Duodenal mucosa (tissue), 2 donors: ENCODE data around the gene TP53.
"Not testable (repeated sequence)": the region's sequence is repeated elsewhere in the genome, so short reads cannot be mapped to it uniquely, and the experiment has no call there.

Experiments used
- H3K27ac ChIP-seq: one replicate; pipeline ENCODE4 v1.7.0; 2013; ENCODE audit warnings: low read depth, low read length
- H3K27me3 ChIP-seq, 2 donors: one replicate each; pipeline ENCODE4 v1.7.0; 2013; ENCODE audit warnings: low read length in 2 of 2, control low read depth in 1 of 2; ENCODE audit not compliant: insufficient read depth in 2 of 2, control insufficient read depth in 1 of 2
- H3K36me3 ChIP-seq, 2 donors: one replicate each; pipeline ENCODE4 v1.7.0; 2013; ENCODE audit warnings: low read length in 2 of 2, control low read depth in 1 of 2; ENCODE audit not compliant: insufficient read depth in 2 of 2, control insufficient read depth in 1 of 2
- H3K4me1 ChIP-seq, 2 donors: one replicate each; pipeline ENCODE4 v1.7.0; 2013; ENCODE audit warnings: low read length in 2 of 2, control low read depth in 1 of 2; ENCODE audit not compliant: insufficient read depth in 2 of 2, control insufficient read depth in 1 of 2
- H3K4me3 ChIP-seq, 2 donors: one replicate each; pipeline ENCODE4 v1.7.0; 2013; ENCODE audit warnings: low read length in 2 of 2, low read depth in 1 of 2
- H3K9ac ChIP-seq, 2 donors: one replicate each; pipeline ENCODE4 v1.7.0; 2013; ENCODE audit warnings: low read length in 2 of 2, low read depth in 1 of 2
- H3K9me3 ChIP-seq, 2 donors: one replicate each; pipeline ENCODE4 v1.7.0; 2013; ENCODE audit warnings: low read length in 2 of 2, control low read depth in 1 of 2; ENCODE audit not compliant: control insufficient read depth in 1 of 2

The TP53 gene

DNA sequence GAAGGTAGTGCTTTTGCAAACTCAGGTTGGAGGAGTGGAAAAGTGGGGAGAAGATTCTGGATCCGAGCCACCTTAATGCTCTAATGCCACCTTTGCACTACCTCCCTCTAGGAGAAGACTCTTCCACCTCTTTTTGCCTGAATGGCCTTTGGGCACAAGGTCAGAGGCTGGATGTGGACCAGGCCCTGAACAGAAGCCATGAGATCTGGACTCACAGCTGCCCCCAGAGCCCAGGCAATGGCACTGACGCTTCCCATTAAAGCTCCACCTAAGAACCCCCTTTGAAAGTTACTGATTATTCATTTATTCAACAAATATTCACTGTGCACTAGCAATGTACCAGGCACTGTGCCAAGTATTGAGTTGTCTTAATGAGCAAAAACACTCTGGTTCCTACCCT is 54.2 kb downstream of the TP53 start:
- Histone ChIP-seq H3K27me3 (no peaks in the 10 kb centered on the region), H3K9me3 (no peaks in the 10 kb centered on the region), H3K4me3 (no peak overlapping the region), H3K36me3 (no peaks in the 10 kb centered on the region), H3K9ac (no peak overlapping the region), H3K27ac (no peak overlapping the region), H3K4me1 (peaks cover 19 to 23% of the 10 kb centered on the region in 2 donors)

DNA sequence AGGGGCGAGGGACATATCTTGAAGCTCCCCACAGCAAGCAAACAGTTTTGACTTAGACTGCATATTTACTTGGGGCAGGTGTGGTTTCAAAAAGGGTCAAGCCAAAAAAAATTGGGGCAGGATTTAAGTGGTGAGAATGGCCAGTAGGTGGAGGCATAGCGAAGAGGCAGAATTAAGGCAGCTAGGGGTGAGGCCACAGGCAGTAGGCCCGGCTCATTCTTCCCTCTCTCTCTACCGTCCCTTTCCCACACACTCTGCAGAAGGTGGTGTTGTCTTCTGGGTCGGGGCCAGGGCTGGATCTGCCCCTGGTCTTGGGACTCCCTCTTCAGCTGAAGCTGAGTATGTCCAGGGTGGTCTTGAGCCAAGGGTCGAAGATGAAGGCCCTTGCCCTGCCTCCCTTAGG is 54.8 kb downstream of the TP53 start:
- no peaks in the 10 kb centered on the region for H3K36me3 ChIP-seq
- H3K27ac ChIP-seq = no peak overlapping the region
- H3K9me3 ChIP-seq = no peaks in the 10 kb centered on the region
- H3K4me1 ChIP-seq = peaks cover 19 to 23% of the 10 kb centered on the region in 2 donors
- H3K9ac ChIP-seq = no peak overlapping the region
- no peaks in the 10 kb centered on the region for H3K27me3 ChIP-seq
- no peak overlapping the region for H3K4me3 ChIP-seq

DNA sequence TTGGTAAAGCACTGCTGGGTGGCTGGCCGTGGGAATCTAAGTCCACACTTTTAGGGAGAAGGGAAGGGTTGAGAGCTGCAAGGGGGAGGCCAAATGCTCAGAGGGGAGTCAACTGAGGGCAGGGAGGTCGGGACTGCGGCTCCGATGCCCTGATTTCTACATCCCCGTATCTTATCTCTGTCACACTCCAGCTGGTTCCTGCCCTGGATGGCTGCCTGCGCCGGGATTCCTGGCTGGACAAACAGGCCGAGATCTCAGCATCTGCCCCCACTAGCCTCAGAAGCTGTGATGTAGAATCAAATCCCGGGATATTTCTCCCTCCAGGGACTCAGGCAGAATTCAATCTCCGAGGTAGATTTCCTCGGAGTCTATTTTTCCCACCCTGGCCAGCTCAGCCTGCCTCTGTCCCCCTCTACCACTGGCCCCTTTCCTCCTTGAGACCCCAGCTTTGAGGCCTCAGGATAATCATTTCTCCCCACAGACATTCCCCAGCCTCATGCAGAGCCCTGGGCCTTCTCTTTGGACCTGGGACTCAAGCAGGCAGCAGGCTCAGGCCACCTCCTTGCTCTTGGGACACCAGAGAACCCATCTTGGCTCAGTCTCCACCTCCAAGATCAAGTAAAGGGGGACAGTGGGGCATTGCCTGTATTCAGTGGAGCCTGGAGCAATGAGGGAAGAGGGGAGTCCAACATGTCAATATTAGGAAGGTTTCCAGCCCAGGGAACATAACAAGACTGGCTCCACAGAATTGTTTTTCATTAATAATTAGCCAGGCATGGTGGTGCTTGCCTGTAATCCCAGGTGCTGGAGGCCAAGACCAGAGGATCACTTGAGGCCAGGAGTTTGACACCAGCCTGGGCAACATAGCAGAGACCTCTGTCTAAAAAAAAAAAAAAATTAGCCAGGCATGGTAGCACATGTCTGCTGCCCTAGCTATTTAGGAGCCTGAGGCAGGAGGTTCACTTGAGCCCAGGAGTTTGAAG is 55.6 kb downstream of the TP53 start:
- Histone ChIP-seq H3K27me3 (no peaks in the 10 kb centered on the region), H3K36me3 (no peaks in the 10 kb centered on the region), H3K27ac (no peak overlapping the region), H3K9ac (no peak overlapping the region), H3K4me1 (peaks cover 21 to 26% of the 10 kb centered on the region in 2 donors), H3K9me3 (no peaks in the 10 kb centered on the region), H3K4me3 (no peak overlapping the region)

DNA sequence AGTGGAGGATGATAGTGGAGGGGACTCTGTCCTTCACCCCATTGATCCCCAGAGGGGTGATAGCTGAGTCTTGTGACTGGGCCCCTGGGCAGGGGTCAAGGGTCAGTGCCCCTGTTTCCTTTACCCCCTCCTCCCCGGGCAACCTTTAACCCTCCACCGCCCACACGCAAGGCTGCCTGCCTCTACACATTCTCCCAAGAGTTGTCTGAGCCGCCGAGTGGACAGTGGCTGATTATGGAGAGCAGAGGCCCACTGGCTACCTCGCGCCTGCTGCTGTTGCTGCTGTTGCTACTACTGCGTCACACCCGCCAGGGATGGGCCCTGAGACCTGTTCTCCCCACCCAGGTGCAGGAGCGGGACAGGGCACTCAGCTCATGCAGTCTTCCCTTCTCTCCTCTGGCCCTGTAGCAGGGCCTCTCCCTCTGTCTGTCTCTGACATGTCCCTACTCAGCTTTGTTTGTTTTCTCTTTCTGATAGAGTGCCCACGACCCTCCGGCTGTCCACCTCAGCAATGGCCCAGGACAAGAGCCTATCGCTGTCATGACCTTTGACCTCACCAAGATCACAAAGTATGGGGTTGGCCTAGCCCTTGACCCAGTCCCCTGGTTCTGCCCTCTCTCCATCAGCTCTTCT is 57.2 kb downstream of the TP53 start, which contains the start of gene SHBG:
Gene SHBG, plus strand, starts transcription at position 197 of the 633 bp plus-strand sequence. Its CDS starts 38 bp downstream, at position 235.
- Histone ChIP-seq H3K36me3 (peaks cover 0 to 5% of the 10 kb centered on the region in 2 donors), H3K9me3 (no peaks in the 10 kb centered on the region), H3K27ac (no peak within 1 kb of the TSS), H3K4me1 (peaks cover 28 to 33% of the 10 kb centered on the region in 2 donors), H3K27me3 (no peaks in the 10 kb centered on the region), H3K9ac (peak within 1 kb of the TSS in 1 of 2 donors; percentile 12), H3K4me3 (no peak within 1 kb of the TSS)

DNA sequence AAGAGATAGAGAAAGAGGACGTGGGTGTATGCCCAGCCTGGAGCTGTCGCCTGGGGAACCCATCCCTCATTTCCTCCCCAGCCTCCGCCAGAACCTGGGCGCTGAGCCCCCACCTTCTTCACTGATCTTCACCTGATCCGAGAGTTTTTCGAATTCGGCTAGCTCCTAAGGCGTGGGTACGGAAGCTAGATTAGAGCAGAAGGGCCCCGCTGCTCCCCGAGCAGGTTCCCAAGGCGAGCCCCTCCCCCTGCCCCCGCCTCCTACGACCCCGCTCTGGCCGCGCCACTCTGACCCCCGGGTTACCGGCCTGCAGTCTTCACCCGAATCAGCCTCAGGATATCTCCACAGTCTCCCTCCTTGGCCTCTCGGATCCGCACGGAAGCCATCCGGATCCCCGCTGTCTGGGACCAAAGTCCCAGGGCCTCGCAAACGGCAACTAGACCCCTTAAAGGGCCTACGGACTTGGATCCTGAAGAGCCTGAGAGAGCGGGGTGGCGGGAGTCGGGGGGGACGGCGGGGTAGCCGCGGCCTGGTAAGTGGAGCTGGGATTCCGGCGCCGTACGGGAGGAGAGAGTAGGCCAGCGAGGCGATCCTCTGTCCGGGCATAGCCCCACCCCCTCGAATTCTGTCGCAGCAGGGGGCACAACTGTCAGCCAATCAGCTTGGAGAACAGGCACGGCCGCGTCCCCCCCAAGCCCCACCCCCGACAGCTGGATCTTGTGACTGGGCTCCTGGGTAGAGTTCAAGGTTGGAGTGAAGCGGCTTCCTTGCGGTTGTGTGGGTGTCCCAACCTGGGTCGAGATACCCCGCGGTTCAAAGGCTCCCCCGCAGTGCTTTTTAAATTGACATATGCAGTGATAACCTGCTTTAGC is 59.8 kb downstream of the TP53 start, which contains the start of gene SAT2:
Gene SAT2, minus strand, starts transcription at position 572 of the 872 bp plus-strand sequence. Its CDS starts 186 bp downstream, at position 386.
- H3K27me3 ChIP-seq = no peaks in the 10 kb centered on the region
- H3K27ac ChIP-seq = peak within 1 kb of the TSS; percentile 93
- H3K9me3 ChIP-seq = no peaks in the 10 kb centered on the region
- peak within 1 kb of the TSS; percentile 91 to 96 for H3K9ac ChIP-seq
- H3K4me3 ChIP-seq = peak within 1 kb of the TSS; percentile 88 to 92
- peaks cover 28 to 31% of the 10 kb centered on the region in 2 donors for H3K4me1 ChIP-seq
- H3K36me3 ChIP-seq = peaks cover 0 to 5% of the 10 kb centered on the region in 2 donors

DNA sequence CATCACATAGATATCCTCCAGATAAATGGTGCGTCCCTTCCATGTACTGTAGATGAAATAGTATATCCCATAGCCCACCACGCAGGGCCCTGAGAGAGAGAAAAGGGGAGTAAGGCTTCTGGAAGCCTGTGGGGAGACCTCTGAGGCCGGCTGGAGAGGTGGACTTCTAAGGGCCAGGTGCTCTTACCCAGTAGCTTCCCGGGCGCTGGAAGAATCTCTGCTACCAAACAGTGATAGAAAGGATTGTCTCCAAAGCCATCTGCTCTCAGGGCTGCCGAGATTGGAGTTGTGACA is 60.4 kb downstream of the TP53 start:
- peak overlapping the region; percentile 91 to 96 for H3K9ac ChIP-seq
- no peaks in the 10 kb centered on the region for H3K9me3 ChIP-seq
- peak overlapping the region; percentile 93 for H3K27ac ChIP-seq
- H3K27me3 ChIP-seq = no peaks in the 10 kb centered on the region
- peaks cover 26 to 28% of the 10 kb centered on the region in 2 donors for H3K4me1 ChIP-seq
- H3K4me3 ChIP-seq = peak overlapping the region; percentile 88 to 92
- H3K36me3 ChIP-seq = peaks cover 0 to 5% of the 10 kb centered on the region in 2 donors

DNA sequence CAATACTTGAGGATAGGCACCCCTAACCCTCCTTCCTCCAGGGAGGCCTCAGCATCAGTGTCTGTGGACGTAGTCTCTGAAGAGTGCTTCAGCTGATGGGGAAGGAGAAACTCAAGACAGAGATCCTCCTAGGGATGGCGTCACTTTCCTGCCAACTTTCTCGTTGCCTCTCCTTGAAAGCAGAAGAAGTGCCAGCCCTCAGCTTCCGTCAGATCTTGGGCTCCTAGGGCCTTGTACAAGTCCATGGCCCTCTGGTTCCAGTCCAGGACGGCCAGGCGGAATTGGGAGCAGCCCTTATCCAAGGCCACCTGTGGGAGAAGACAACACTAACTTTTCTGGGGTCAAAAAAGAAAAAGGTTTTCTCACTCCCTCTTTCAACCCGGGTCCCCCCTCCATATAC is 61.0 kb downstream of the TP53 start:
- peaks cover 0 to 5% of the 10 kb centered on the region in 2 donors for H3K36me3 ChIP-seq
- peak overlapping the region; percentile 91 to 96 for H3K9ac ChIP-seq
- H3K9me3 ChIP-seq = no peaks in the 10 kb centered on the region
- H3K27ac ChIP-seq = peak overlapping the region; percentile 3
- H3K4me3 ChIP-seq = peak overlapping the region; percentile 88 to 92
- H3K4me1 ChIP-seq = peaks cover 20 to 22% of the 10 kb centered on the region in 2 donors
- no peaks in the 10 kb centered on the region for H3K27me3 ChIP-seq

DNA sequence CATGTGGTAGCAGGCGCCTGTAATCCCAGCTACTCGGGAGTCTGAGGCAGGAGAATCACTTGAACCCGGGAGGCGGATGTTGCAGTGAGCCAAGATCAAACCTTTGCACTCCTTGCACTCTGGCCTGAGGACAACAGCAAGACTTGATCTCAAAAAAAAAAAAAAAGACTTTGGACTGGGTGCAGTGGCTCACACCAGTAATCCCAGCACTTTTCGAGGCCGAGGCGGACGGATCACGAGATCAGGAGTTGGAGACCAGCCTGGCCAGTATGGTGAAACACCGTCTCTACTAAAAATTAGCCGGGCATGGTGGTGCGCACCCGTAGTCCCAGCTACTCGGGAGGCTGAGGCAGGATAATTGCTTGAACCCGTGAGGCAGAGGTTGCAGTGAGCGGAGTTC is 61.5 kb downstream of the TP53 start:
- not testable (repeated sequence) for H3K9me3 ChIP-seq, H3K36me3 ChIP-seq, H3K27me3 ChIP-seq, H3K27ac ChIP-seq
- Histone ChIP-seq H3K9ac (peak overlapping the region in 1 of 2 donors; percentile 96), H3K4me3 (peak overlapping the region in 1 of 2 donors; percentile 92), H3K4me1 (peaks cover 19 to 20% of the 10 kb centered on the region in 2 donors)

DNA sequence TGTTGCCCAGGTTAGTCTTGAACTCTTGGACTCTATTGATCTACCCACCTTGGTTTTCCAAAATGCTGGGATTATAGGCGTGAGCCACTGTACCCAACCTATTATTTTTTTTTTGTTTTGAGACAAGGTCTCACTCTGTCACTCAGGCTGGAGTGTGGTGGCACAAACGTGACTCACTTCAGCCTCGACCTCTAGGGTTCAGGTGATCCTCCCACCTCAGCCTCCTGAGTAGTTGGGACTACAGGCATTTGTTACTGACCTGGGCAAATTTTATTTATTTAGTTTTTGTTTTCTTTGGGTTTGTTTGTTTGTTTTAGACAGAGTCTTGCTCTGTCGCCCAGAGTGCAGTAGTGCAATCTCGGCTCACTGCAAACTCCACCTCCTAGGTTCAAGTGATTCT is 63.6 kb downstream of the TP53 start:
- H3K27me3 ChIP-seq = no peaks in the 10 kb centered on the region
- peaks cover 9 to 10% of the 10 kb centered on the region in 2 donors for H3K4me1 ChIP-seq
- H3K9me3 ChIP-seq = no peaks in the 10 kb centered on the region
- H3K36me3 ChIP-seq = peaks cover 0 to 5% of the 10 kb centered on the region in 2 donors
- H3K9ac ChIP-seq = no peak overlapping the region
- H3K4me3 ChIP-seq = no peak overlapping the region
- H3K27ac ChIP-seq = no peak overlapping the region
